NB4 (cell line): ENCODE measurements around the gene INMT.
"Not testable (repeated sequence)": the region's sequence is repeated elsewhere in the genome, so short reads cannot be mapped to it uniquely, and the experiment has no call there.

Source experiments
- DNase-seq: peaks from one replicate; pipeline ENCODE4 v3.0.0; 2010; ENCODE audit warnings: low read depth
- H3K4me3 ChIP-seq: one replicate; pipeline ENCODE4 v1.5.1; 2011; ENCODE audit warnings: mild to moderate bottlenecking, low read depth, low read length, moderate library complexity
- CTCF ChIP-seq: IDR thresholded peaks from one replicate; pipeline ENCODE4 v1.5.1; 2012; ENCODE audit warnings: low read depth, low read length
- MYC ChIP-seq: IDR thresholded peaks from 2 replicates; pipeline ENCODE4 v1.6.1; 2011; ENCODE audit warnings: low read depth, low read length
- POLR2A ChIP-seq: IDR thresholded peaks from 2 replicates; pipeline ENCODE4 v1.6.1; 2011; ENCODE audit warnings: mild to moderate bottlenecking; ENCODE audit not compliant: insufficient read length; ENCODE audit errors: extremely low read depth
- TF ChIP-seq, protein P1 (sequence below): IDR thresholded peaks from 2 replicates; pipeline ENCODE4 v1.6.1; 2011; ENCODE audit warnings: low read depth, low read length

The INMT gene

GRCh38 chr7:30709549-30709948, 42.4 kb upstream of the INMT start:
- DNase-seq: no peak
- TF ChIP-seq, protein P1, sequence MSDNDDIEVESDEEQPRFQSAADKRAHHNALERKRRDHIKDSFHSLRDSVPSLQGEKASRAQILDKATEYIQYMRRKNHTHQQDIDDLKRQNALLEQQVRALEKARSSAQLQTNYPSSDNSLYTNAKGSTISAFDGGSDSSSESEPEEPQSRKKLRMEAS: no peak
- no peak for TF ChIP-seq MYC
- no peak for TF ChIP-seq CTCF
- TF ChIP-seq POLR2A: no peak
- H3K4me3 ChIP-seq: no peak overlapping the region

- H3K4me3 ChIP-seq: no peak overlapping the region
- TF ChIP-seq MYC (no peak), CTCF (no peak)
- TF ChIP-seq, protein P1: no peak
- DNase-seq: no peak
These were observed 41.3 kb upstream of the INMT start for GRCh38 chr7:30710669-30711068.

- TF ChIP-seq, protein P1: no peak
- no peak for TF ChIP-seq MYC
- no peak for TF ChIP-seq CTCF
- no peak for TF ChIP-seq POLR2A
- DNase-seq: peak; percentile 79
These were observed 38.5 kb upstream of the INMT start for GRCh38 chr7:30713392-30713791.

DNA sequence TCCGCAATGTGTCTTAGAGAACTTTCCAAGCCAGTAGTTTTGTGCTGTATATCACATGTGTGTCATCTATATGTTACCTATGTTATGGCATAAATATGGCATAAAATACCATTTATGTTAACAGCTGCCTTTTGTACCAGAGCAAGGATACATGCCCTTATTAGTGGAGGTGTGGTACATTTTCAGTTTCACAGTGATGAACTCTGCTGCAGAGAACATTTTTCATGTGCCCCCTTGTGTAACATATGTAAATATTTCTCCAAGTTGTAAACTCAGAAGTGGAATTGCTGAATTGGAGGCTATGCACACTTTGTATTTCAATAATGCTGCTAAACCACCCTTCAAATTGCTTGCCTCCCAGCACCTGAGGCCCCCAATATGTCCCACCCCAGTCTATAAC, 37.8 kb upstream of the INMT start:
- DNase-seq: no peak

More at GRCh38 chr7:30713392-30713791, 38.5 kb upstream of the INMT start:
- H3K4me3 ChIP-seq: no peak overlapping the region

GRCh38 chr7:30717181-30717580, 34.8 kb upstream of the INMT start:
- TF ChIP-seq POLR2A: no peak
- peak; percentile 38 for TF ChIP-seq CTCF
- no peak for TF ChIP-seq MYC
- DNase-seq: peak; percentile 59

More for the DNA sequence above, 37.8 kb upstream of the INMT start:
- TF ChIP-seq, protein P1: no peak
- no peak for TF ChIP-seq POLR2A
- no peak for TF ChIP-seq CTCF
- TF ChIP-seq MYC: no peak
- no peak overlapping the region for H3K4me3 ChIP-seq

DNA sequence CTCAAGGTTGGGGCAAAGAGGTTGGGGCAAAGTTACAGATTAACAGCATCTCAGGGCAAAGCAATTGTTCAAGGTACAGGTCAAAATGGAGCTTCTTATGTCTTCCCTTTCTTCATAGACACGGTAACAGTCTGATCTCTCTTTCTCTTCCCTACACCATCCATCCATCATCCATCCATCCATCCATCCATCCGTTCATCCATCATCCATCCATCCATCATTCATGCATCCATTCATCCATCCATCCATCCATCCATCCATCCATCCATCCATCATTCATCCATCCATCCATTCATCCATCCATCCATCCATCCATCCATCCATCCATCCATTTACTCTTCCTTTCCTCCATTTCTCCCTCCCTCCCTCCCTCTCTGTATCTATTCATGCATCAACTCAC, 32.5 kb upstream of the INMT start:
- H3K4me3 ChIP-seq, DNase-seq: not testable (repeated sequence)

More at GRCh38 chr7:30717181-30717580, 34.8 kb upstream of the INMT start:
- no peak overlapping the region for H3K4me3 ChIP-seq
